Osteoblast (primary cell): ENCODE results near the gene ZXDC. TPM values are rescaled to one million over a fixed set of nuclear protein-coding genes. Genes with fewer than 3 reads are reported as not detected.

Source experiments
- DNase-seq: peaks from one replicate; pipeline ENCODE4 v3.0.0; 2011; ENCODE audit warnings: low spot score, mixed read lengths; ENCODE audit not compliant: insufficient read length; ENCODE audit errors: missing footprints
- H2AFZ ChIP-seq: 2 replicates; pipeline ENCODE4 v1.6.0; 2011; ENCODE audit warnings: mild to moderate bottlenecking, low read length
- H3K27ac ChIP-seq: 2 replicates; pipeline ENCODE4 v1.5.1; 2011; ENCODE audit warnings: mild to moderate bottlenecking, low read depth, low read length, moderate library complexity
- H3K27me3 ChIP-seq: 2 replicates; pipeline ENCODE4 v1.6.0; 2012; ENCODE audit warnings: mild to moderate bottlenecking, control low read depth, inconsistent platforms, low read length, moderate library complexity; ENCODE audit not compliant: insufficient read depth
- H3K36me3 ChIP-seq: 2 replicates; pipeline ENCODE4 v1.5.1; 2011; ENCODE audit warnings: mild to moderate bottlenecking, low read length, control low read depth, moderate library complexity; ENCODE audit not compliant: insufficient read depth
- H3K4me1 ChIP-seq: 2 replicates; pipeline ENCODE4 v1.5.1; 2011; ENCODE audit warnings: mild to moderate bottlenecking, low read length, control low read depth, moderate library complexity; ENCODE audit not compliant: insufficient read depth
- H3K4me2 ChIP-seq: 2 replicates; pipeline ENCODE4 v1.6.0; 2011; ENCODE audit warnings: mild to moderate bottlenecking, low read length; ENCODE audit not compliant: insufficient read depth
- H3K4me3 ChIP-seq: fragments of 200-600 bp; sonication (generic); 3 replicates; pipeline ENCODE4 v1.5.1; 2012; ENCODE audit warnings: mild to moderate bottlenecking, low read length, inconsistent platforms; ENCODE audit not compliant: insufficient read depth
- H3K79me2 ChIP-seq: 2 replicates; pipeline ENCODE4 v1.6.0; 2012; ENCODE audit warnings: mild to moderate bottlenecking, low read length, control low read depth, inconsistent platforms; ENCODE audit not compliant: insufficient read depth
- H3K9me3 ChIP-seq: 2 replicates; pipeline ENCODE4 v1.5.1; 2011; ENCODE audit warnings: low read depth, low read length, control low read depth
- H4K20me1 ChIP-seq: 2 replicates; pipeline ENCODE4 v1.6.0; 2012; ENCODE audit warnings: mild to moderate bottlenecking, low read length, control low read depth; ENCODE audit not compliant: insufficient read depth
- total RNA-seq: library from RNA; depleted of rRNA; stranded (reverse); fragments of >200 nt; gene quantifications from 2 replicates; pipeline ENCODE4 v1.2.3, GENCODE V29; 2012
- TF ChIP-seq, protein P1 (sequence below): IDR thresholded peaks from 2 replicates; pipeline ENCODE4 v1.5.1; 2011; ENCODE audit warnings: mild to moderate bottlenecking, low read depth, low read length, moderate library complexity; ENCODE audit errors: extremely low read depth

The ZXDC gene
- total RNA-seq, 1 donor, result 27.1 TPM

DNA sequence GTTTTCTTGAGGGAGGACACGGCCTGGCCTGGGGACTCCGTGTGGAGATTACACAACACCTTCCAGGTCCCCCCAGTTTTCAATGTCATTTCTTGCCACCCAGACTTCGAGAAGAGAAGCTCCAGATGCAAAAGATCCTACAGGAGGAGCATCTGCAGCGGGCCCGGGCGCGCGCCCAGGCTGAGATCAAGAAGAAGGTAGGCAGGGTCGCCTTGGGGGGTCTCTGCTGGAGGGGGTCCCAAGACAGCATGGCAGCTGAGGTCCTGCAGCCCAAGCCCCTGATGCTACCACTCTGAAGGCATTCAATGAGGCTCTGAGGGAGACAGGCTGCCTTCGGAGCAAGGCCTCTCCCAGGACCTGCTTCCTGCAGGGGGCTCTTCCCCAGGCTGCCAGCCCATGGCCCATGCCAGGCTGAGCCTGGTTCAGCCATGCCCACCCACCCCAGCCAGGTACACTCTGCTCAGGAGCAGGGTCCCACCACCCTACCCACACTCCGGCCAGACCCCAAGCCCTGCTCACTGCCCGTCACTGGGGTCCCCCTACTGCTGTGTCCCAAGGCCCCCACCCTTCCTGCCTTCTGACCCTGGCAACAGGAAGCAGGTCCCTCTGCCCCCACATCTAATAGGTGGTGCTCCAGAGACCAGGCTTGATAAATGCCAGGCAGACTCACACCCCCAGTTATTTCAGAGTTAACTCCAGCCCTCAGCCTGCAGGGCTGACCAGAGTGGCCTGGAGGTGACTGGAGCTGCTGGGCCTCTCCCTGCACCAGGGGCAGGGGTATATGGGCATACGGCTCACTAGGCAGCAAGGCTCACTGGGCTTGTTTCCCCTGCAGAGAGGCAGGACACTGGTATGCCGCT, 40.0 kb downstream of the ZXDC start:
- Histone ChIP-seq H3K79me2 (no peaks in the 10 kb centered on the region), H3K4me2 (no peak overlapping the region), H3K9me3 (no peaks in the 10 kb centered on the region), H3K27me3 (no peaks in the 10 kb centered on the region), H3K4me3 (no peak overlapping the region), H2AFZ (no peak overlapping the region), H4K20me1 (no peaks in the 10 kb centered on the region), H3K27ac (no peak overlapping the region), H3K4me1 (no peaks in the 10 kb centered on the region), H3K36me3 (peaks cover 19% of the 10 kb centered on the region)
- DNase-seq, result no peak
- TF ChIP-seq, protein P1, sequence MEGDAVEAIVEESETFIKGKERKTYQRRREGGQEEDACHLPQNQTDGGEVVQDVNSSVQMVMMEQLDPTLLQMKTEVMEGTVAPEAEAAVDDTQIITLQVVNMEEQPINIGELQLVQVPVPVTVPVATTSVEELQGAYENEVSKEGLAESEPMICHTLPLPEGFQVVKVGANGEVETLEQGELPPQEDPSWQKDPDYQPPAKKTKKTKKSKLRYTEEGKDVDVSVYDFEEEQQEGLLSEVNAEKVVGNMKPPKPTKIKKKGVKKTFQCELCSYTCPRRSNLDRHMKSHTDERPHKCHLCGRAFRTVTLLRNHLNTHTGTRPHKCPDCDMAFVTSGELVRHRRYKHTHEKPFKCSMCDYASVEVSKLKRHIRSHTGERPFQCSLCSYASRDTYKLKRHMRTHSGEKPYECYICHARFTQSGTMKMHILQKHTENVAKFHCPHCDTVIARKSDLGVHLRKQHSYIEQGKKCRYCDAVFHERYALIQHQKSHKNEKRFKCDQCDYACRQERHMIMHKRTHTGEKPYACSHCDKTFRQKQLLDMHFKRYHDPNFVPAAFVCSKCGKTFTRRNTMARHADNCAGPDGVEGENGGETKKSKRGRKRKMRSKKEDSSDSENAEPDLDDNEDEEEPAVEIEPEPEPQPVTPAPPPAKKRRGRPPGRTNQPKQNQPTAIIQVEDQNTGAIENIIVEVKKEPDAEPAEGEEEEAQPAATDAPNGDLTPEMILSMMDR, result no peak

DNA sequence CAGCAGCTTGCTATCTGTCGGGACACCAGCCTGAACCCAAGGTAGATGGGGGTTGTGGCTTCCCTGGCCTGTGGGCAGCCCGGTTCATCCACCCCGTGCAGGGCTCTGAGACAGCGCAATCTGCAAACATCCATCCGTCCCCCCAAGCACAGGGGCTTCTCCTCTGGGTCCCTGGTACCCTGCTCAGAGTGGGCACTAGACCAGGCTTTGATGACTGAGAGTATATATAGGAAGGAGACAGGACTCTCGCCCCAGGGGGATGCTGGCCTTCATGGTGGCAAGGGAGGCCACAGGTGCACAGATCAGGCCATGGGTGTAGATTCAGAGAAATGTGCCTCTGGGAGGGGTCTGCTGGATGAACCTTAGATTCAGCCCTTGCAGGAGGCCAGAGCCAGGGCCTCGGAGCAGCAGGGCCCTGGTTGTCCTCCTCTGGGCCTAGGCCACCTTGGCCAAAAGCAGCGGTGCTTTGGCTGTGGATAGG, 40.7 kb downstream of the ZXDC start:
- Histone ChIP-seq H3K36me3 (peaks cover 19% of the 10 kb centered on the region), H3K4me2 (no peak overlapping the region), H3K27me3 (no peaks in the 10 kb centered on the region), H3K9me3 (no peaks in the 10 kb centered on the region), H2AFZ (no peak overlapping the region), H4K20me1 (no peaks in the 10 kb centered on the region), H3K4me3 (no peak overlapping the region), H3K79me2 (no peaks in the 10 kb centered on the region), H3K27ac (no peak overlapping the region), H3K4me1 (no peaks in the 10 kb centered on the region)
- no peak for DNase-seq
- TF ChIP-seq, protein P1, result no peak

DNA sequence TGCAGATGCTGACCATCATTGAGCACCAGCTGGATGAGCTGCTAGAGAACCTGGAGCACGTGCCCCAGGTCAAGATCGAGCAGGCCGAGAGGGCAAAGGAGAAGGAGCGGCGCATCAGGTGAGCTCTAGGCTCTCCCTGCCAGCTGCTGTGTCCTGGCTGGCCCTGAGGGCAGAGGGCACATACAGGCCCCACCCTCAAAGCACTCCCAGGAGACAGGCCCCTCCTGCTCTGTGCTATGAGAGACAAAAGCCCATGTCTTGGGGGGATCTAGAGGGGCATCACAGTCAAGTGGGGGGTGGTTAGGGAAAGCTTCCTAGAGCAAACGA, 41.5 kb downstream of the ZXDC start:
- Histone ChIP-seq H2AFZ (no peak overlapping the region), H3K79me2 (no peaks in the 10 kb centered on the region), H4K20me1 (no peaks in the 10 kb centered on the region), H3K4me1 (no peaks in the 10 kb centered on the region), H3K9me3 (no peaks in the 10 kb centered on the region), H3K36me3 (peaks cover 19% of the 10 kb centered on the region), H3K4me3 (no peak overlapping the region), H3K27ac (no peak overlapping the region), H3K4me2 (no peak overlapping the region), H3K27me3 (no peaks in the 10 kb centered on the region)
- TF ChIP-seq, protein P1, result no peak
- DNase-seq, result no peak

DNA sequence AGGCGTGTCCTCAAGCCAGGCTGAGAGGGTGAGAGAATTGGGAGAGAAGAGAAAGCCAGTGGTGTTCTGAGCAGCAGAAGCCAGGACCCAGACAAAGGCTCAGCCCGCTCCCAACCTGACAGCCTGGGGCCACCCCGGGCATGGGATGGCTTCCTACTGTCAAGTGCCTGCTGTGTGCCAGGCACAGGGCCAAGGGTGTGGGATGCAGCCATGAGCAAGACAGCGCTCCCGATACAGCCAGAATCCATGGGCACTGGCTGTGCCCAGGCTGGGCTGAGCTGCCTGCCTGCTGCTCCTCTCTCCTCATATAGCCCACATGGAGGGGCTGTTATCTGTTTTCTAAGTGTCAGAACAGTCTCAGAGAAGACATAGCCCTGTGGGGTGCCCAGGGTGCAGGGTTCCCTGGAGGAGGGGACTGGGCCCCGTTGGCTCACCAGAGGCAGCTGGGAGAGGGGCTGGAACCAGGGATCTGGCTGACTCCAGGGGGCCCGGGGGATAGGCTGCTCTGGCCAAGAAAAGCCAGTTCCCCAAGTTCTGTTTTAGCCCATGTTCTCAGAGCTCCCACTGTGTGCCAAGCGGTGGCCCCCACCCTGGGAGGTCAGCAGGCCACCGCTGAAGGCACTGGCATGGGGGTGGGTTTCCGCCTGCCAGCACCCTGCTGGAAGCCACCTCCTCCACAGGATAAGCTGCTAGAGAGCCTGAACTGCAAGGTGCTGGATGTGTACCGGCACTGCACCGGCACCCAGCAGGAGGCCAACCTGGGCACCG, 42.0 kb downstream of the ZXDC start:
- no peak overlapping the region for H2AFZ ChIP-seq
- no peak for DNase-seq
- no peak overlapping the region for H3K4me3 ChIP-seq
- no peak overlapping the region for H3K27ac ChIP-seq
- no peaks in the 10 kb centered on the region for H3K9me3 ChIP-seq
- H3K4me1 ChIP-seq, result no peaks in the 10 kb centered on the region
- H3K79me2 ChIP-seq, result no peaks in the 10 kb centered on the region
- H3K36me3 ChIP-seq, result peaks cover 19% of the 10 kb centered on the region
- no peak overlapping the region for H3K4me2 ChIP-seq
- TF ChIP-seq, protein P1, result no peak
- no peaks in the 10 kb centered on the region for H3K27me3 ChIP-seq
- H4K20me1 ChIP-seq, result no peaks in the 10 kb centered on the region
